ENCODE data around the gene SF3B6. TPM values are rescaled to one million over a fixed set of nuclear protein-coding genes. Genes with fewer than 3 reads are reported as not detected.

Gene SF3B6
- total RNA-seq, 4 donors from 2014 or later = 86.9 to 121 (median 113) TPM

GRCh38 chr2:24086241-24086640, 10.1 kb upstream of the SF3B6 start:
- no peak overlapping the region for H3K27ac ChIP-seq (replicated peaks in 1 of 4)
- intact Hi-C loops (cut with DNase I) = no loop called here
- no peaks in the 10 kb centered on the region for H3K27me3 ChIP-seq
- WGBS = 90% methylated on average over 1 of the region's 1 CpG
- no peak for DNase-seq (ENCODE audit: extremely low spot score)
- no peak overlapping the region for H3K4me3 ChIP-seq
- no peaks in the 10 kb centered on the region for H3K9me3 ChIP-seq
- TF ChIP-seq POLR2AphosphoS5 (IDR thresholded peaks at IDR 0.05) = no peak
- TF ChIP-seq CTCF (IDR thresholded peaks at IDR 0.05) = no peak
- no peak for TF ChIP-seq EP300 (IDR thresholded peaks at IDR 0.05)
- TF ChIP-seq POLR2A (IDR thresholded peaks at IDR 0.05; ENCODE audit: low read depth) = no peak
- H3K4me1 ChIP-seq = peaks cover 7 to 22% (median 21%) of the 10 kb centered on the region in 4 donors
- H3K36me3 ChIP-seq = peaks cover 0 to 37% (median 21%) of the 10 kb centered on the region in 4 donors

- H3K9me3 ChIP-seq = no peaks in the 10 kb centered on the region
- H3K36me3 ChIP-seq = peaks cover 0 to 43% (median 28%) of the 10 kb centered on the region in 4 donors
- peak overlapping the region; percentile 85 to 93 (median 92) for H3K27ac ChIP-seq (replicated peaks in 1 of 4)
- DNase-seq (ENCODE audit: extremely low spot score) = no peak
- H3K27me3 ChIP-seq = no peaks in the 10 kb centered on the region
- H3K4me1 ChIP-seq = peaks cover 7 to 22% (median 21%) of the 10 kb centered on the region in 4 donors
- peak overlapping the region; percentile 61 to 72 (median 70) for H3K4me3 ChIP-seq
- WGBS = 17% methylated on average over 11 of the region's 11 CpGs
- TF ChIP-seq EP300 (IDR thresholded peaks at IDR 0.05) (no peak), POLR2A (IDR thresholded peaks at IDR 0.05; ENCODE audit: low read depth) (no peak), POLR2AphosphoS5 (IDR thresholded peaks at IDR 0.05) (no peak), CTCF (IDR thresholded peaks at IDR 0.05) (no peak)
- intact Hi-C loops (cut with DNase I) = no loop called here
Measured at GRCh38 chr2:24085200-24085489, 9.0 kb upstream of the SF3B6 start.

- Histone ChIP-seq H3K9me3 (no peaks in the 10 kb centered on the region), H3K4me3 (peak within 1 kb of the TSS; percentile 61 to 72 (median 70)), H3K4me1 (peaks cover 7 to 22% (median 21%) of the 10 kb centered on the region in 4 donors), H3K27me3 (no peaks in the 10 kb centered on the region), H3K27ac (replicated peaks in 1 of 4) (peak within 1 kb of the TSS; percentile 85 to 93 (median 92)), H3K36me3 (peaks cover 0 to 46% (median 30%) of the 10 kb centered on the region in 4 donors)
- TF ChIP-seq POLR2AphosphoS5 (IDR thresholded peaks at IDR 0.05) (peak; percentile 70 to 81), EP300 (IDR thresholded peaks at IDR 0.05) (no peak), POLR2A (IDR thresholded peaks at IDR 0.05; ENCODE audit: low read depth) (peak; percentile 24), CTCF (IDR thresholded peaks at IDR 0.05) (peak; percentile 89 to 96 (median 95))
- 5% methylated on average over 4 of the region's 44 CpGs for WGBS
- DNase-seq (ENCODE audit: extremely low spot score) = peak; percentile 96
- intact Hi-C loops (cut with DNase I) = loop anchor here (5.0 kb wide), 2 partner anchors 37 to 257 kb away; partner anchors contain the start of genes FKBP1B and WDCP
Measured at GRCh38 chr2:24084386-24085199, 8.5 kb upstream of the SF3B6 start, which contains the start of gene TP53I3. TSS of gene TP53I3 (minus strand) at chr2:24084834. CDS start at chr2:24084326, 508 bp downstream.

- Histone ChIP-seq H3K27ac (replicated peaks in 1 of 4) (peak overlapping the region; percentile 85 to 93 (median 92)), H3K27me3 (no peaks in the 10 kb centered on the region), H3K9me3 (no peaks in the 10 kb centered on the region), H3K4me1 (peaks cover 7 to 22% (median 21%) of the 10 kb centered on the region in 4 donors), H3K4me3 (peak overlapping the region; percentile 61 to 72 (median 70)), H3K36me3 (peaks cover 0 to 54% (median 30%) of the 10 kb centered on the region in 4 donors)
- 3% methylated on average over 18 of the region's 30 CpGs for WGBS
- DNase-seq (ENCODE audit: extremely low spot score) = no peak
- intact Hi-C loops (cut with DNase I) = loop anchor here (5.0 kb wide), 2 partner anchors 36 to 256 kb away; partner anchors contain the start of genes FKBP1B and WDCP
- TF ChIP-seq EP300 (IDR thresholded peaks at IDR 0.05) = no peak
- no peak for TF ChIP-seq POLR2AphosphoS5 (IDR thresholded peaks at IDR 0.05)
- no peak for TF ChIP-seq POLR2A (IDR thresholded peaks at IDR 0.05; ENCODE audit: low read depth)
- no peak for TF ChIP-seq CTCF (IDR thresholded peaks at IDR 0.05)
Measured at GRCh38 chr2:24083567-24084385, 7.7 kb upstream of the SF3B6 start.
